ENCODE measurements around the gene CD247.

CD247 gene

GRCh38 chr1:167432780-167433179, 85.5 kb downstream of the CD247 start:
- POLR2A ChIA-PET: no interaction called here
- Histone ChIP-seq H3K4me1 (ENCODE audit: control insufficient read depth, insufficient read depth, low read length) (no peaks in the 10 kb centered on the region), H3K36me3 (ENCODE audit: control insufficient read depth in 2 of 2, insufficient read depth in 1 of 2, low read length in 2 of 2) (no peaks in the 10 kb centered on the region), H3K9me3 (ENCODE audit: control insufficient read depth, insufficient read depth, low read depth, low read length) (no peaks in the 10 kb centered on the region), H3K27ac (ENCODE audit: extremely low read depth, low read depth, low read length) (no peak overlapping the region), H3K4me3 (ENCODE audit: low read depth, low read length) (no peak overlapping the region)
- TF ChIP-seq ZNF561 (tag by site-specific recombination; IDR thresholded peaks at IDR 0.05; ENCODE audit: borderline replicate concordance) (no peak), ZNF510 (tag by site-specific recombination; IDR thresholded peaks at IDR 0.05; ENCODE audit: insufficient replicate concordance) (no peak)
- CTCF ChIA-PET: interaction anchor here (0.7 to 2.7 kb wide), 2 partner anchors 10 to 31 kb away, joined by 3 to 11 read pairs; no protein-coding TSS in a partner anchor

- Histone ChIP-seq H3K36me3 (ENCODE audit: control insufficient read depth in 2 of 2, insufficient read depth in 1 of 2, low read length in 2 of 2) (no peaks in the 10 kb centered on the region), H3K9me3 (ENCODE audit: control insufficient read depth, insufficient read depth, low read depth, low read length) (no peaks in the 10 kb centered on the region), H3K4me3 (ENCODE audit: low read depth, low read length) (no peak overlapping the region), H3K27ac (ENCODE audit: extremely low read depth, low read depth, low read length) (no peak overlapping the region), H3K4me1 (ENCODE audit: control insufficient read depth, insufficient read depth, low read length) (no peaks in the 10 kb centered on the region)
- TF ChIP-seq SCRT2 (tag by site-specific recombination; IDR thresholded peaks at IDR 0.05): no peak
- no peak for TF ChIP-seq ZBTB10 (tag by site-specific recombination; IDR thresholded peaks at IDR 0.05)
- TF ChIP-seq HIC1 (tag by site-specific recombination; IDR thresholded peaks at IDR 0.05): no peak
- TF ChIP-seq YY2 (tag by site-specific recombination; IDR thresholded peaks at IDR 0.05): no peak
- TF ChIP-seq MZF1 (tag by site-specific recombination; IDR thresholded peaks at IDR 0.05; ENCODE audit: borderline replicate concordance): no peak
- TF ChIP-seq ZNF248 (tag by site-specific recombination; IDR thresholded peaks at IDR 0.05): no peak
- no peak for TF ChIP-seq ZBTB44 (tag by site-specific recombination; IDR thresholded peaks at IDR 0.05)
- TF ChIP-seq ZNF654 (tag by site-specific recombination; IDR thresholded peaks at IDR 0.05; ENCODE audit: low read depth): no peak
- TF ChIP-seq ZBTB20 (tag by site-specific recombination; IDR thresholded peaks at IDR 0.05): no peak
- TF ChIP-seq ZNF521 (tag by site-specific recombination; IDR thresholded peaks at IDR 0.05): no peak
- no peak for TF ChIP-seq PBX3 (CRISPR knock-in tag; IDR thresholded peaks at IDR 0.05)
- TF ChIP-seq PRDM6 (tag by site-specific recombination; IDR thresholded peaks at IDR 0.05): no peak
- TF ChIP-seq REPIN1 (tag by site-specific recombination; IDR thresholded peaks at IDR 0.05; ENCODE audit: low read depth): no peak
- TF ChIP-seq ZSCAN16 (tag by site-specific recombination; IDR thresholded peaks at IDR 0.05): no peak
- no peak for TF ChIP-seq KLF16 (tag by site-specific recombination; IDR thresholded peaks at IDR 0.05)
- no peak for TF ChIP-seq ZNF133 (tag by site-specific recombination; IDR thresholded peaks at IDR 0.05)
- TF ChIP-seq ZXDB (tag by site-specific recombination; IDR thresholded peaks at IDR 0.05): no peak
- TF ChIP-seq ZNF48 (tag by site-specific recombination; IDR thresholded peaks at IDR 0.05): no peak
- ChIA-PET CTCF (interaction anchor here (0.7 to 2.7 kb wide), 2 partner anchors 11 to 31 kb away, joined by 3 to 11 read pairs; no protein-coding TSS in a partner anchor), POLR2A (no interaction called here)
Measured at GRCh38 chr1:167431909-167432650, 86.2 kb downstream of the CD247 start.
